Endothelial cell of umbilical vein (primary cell): ENCODE data around the gene FAM177B. TPM values are rescaled to one million over a fixed set of nuclear protein-coding genes. Genes with fewer than 3 reads are reported as not detected.

Experiments used
- BruUV-seq: library from RNA; stranded (reverse); fragments of 400-500 nt; replicated peaks from 2 replicates; lab custom pipeline; 2021; lab: Mats Ljungman, UMichigan
- CTCF ChIA-PET: fragments of 300-600, 350-600 bp; sonication (Branson Sonifier 250); formaldehyde crosslinking; loops from one replicate; lab custom pipeline; 2021; ENCODE audit warnings: antibody characterized with exemption, inconsistent platforms; lab: Charles Lee
- POLR2A ChIA-PET: fragments of 300-600, 350-600 bp; sonication (Branson Sonifier 250); formaldehyde crosslinking; loops from one replicate; lab custom pipeline; 2021; ENCODE audit warnings: antibody characterized with exemption, inconsistent platforms; lab: Charles Lee
- DNase-seq: peaks from one replicate; pipeline ENCODE4 v3.0.0-alpha.2; 2011; ENCODE audit warnings: low read depth, low spot score
- FAIRE-seq: peaks from 2 replicates; lab custom pipeline; 2011; peaks lifted over from hg19 to GRCh38; lab: Jason Lieb, UNC
- H2AFZ ChIP-seq: 2 replicates; pipeline ENCODE4 v1.6.0; 2012; ENCODE audit warnings: low read depth, low read length, control low read depth, inconsistent platforms
- H3K27ac ChIP-seq: 2 replicates; pipeline ENCODE4 v1.5.1; 2011; ENCODE audit warnings: low read depth, mild to moderate bottlenecking, control low read depth, low read length, moderate library complexity; ENCODE audit not compliant: insufficient read depth
- H3K27me3 ChIP-seq, 2 experiments: 2 replicates each; pipeline versions ENCODE4 v1.6.0 to v1.6.1; 2011; ENCODE audit warnings: low read length in 2 of 2, mixed read lengths in 1 of 2; ENCODE audit not compliant: control insufficient read depth in 2 of 2, insufficient read depth in 2 of 2
- H3K36me3 ChIP-seq, 2 experiments: 2 replicates in 1 of 2; 3 replicates in 1 of 2; pipeline ENCODE4 v1.5.1; 2011; ENCODE audit warnings: low read length in 2 of 2, mild to moderate bottlenecking in 1 of 2, moderate library complexity in 1 of 2; ENCODE audit not compliant: control insufficient read depth in 2 of 2, insufficient read depth in 2 of 2; ENCODE audit errors: extremely low read depth in 1 of 2
- H3K4me1 ChIP-seq: 3 replicates; pipeline ENCODE4 v1.5.1; 2011; ENCODE audit warnings: mild to moderate bottlenecking, low read length; ENCODE audit not compliant: control insufficient read depth, insufficient read depth; ENCODE audit errors: extremely low read depth
- H3K4me2 ChIP-seq: 2 replicates; pipeline ENCODE4 v1.6.1; 2011; ENCODE audit warnings: low read length, control low read depth, mixed read lengths; ENCODE audit not compliant: insufficient read depth
- H3K4me3 ChIP-seq, 3 experiments: fragments of 200-600 bp in 1 of 3; sonication (generic), shearing (Covaris generic) in 1 of 3; replicated peaks in 1 of 3; 2 replicates each; pipeline ENCODE4 v1.5.1; 2011 to 2016; ENCODE audit warnings: control low read depth in 3 of 3, low read length in 3 of 3, mild to moderate bottlenecking in 2 of 3, inconsistent platforms in 1 of 3, low read depth in 1 of 3, moderate library complexity in 1 of 3; ENCODE audit not compliant: insufficient read depth in 1 of 3
- H3K79me2 ChIP-seq: 2 replicates; pipeline ENCODE4 v1.6.0; 2012; ENCODE audit warnings: low read length, inconsistent platforms; ENCODE audit not compliant: control insufficient read depth, insufficient read depth
- H3K9ac ChIP-seq: replicated peaks from 2 replicates; pipeline ENCODE3; 2011; ENCODE audit warnings: low read length, control low read depth; ENCODE audit not compliant: insufficient read depth; ENCODE audit errors: extremely low read depth
- H3K9me1 ChIP-seq: replicated peaks from 3 replicates; pipeline ENCODE4 v1.6.0; 2011; ENCODE audit warnings: mild to moderate bottlenecking, low read length; ENCODE audit not compliant: control insufficient read depth, insufficient read depth; ENCODE audit errors: extremely low read depth
- H3K9me3 ChIP-seq: replicated peaks from 2 replicates; pipeline ENCODE4 v1.5.1; 2012; ENCODE audit warnings: low read length, inconsistent platforms; ENCODE audit not compliant: control insufficient read depth, insufficient read depth
- H4K20me1 ChIP-seq: replicated peaks from 2 replicates; pipeline ENCODE3; 2011; ENCODE audit warnings: mild to moderate bottlenecking, low read length; ENCODE audit not compliant: control insufficient read depth, insufficient read depth; ENCODE audit errors: extremely low read depth
- CTCF ChIP-seq, 2 donors: IDR thresholded peaks; 1 replicate in 1 of 2; 2 replicates in 1 of 2; pipeline ENCODE4 v1.5.1; 2011; ENCODE audit warnings: low read length in 2 of 2, mild to moderate bottlenecking in 2 of 2, moderate library complexity in 2 of 2, control low read depth in 1 of 2, inconsistent platforms in 1 of 2, low read depth in 1 of 2; ENCODE audit not compliant: insufficient read depth in 1 of 2; ENCODE audit errors: extremely low read depth in 1 of 2
- FOS ChIP-seq: IDR thresholded peaks from 2 replicates; pipeline ENCODE4 v1.6.1; 2011; ENCODE audit warnings: mild to moderate bottlenecking, low read length, moderate library complexity, borderline replicate concordance; ENCODE audit not compliant: insufficient read depth
- MAX ChIP-seq: IDR thresholded peaks from 2 replicates; pipeline ENCODE4 v1.6.1; 2011; ENCODE audit not compliant: insufficient read depth, insufficient read length
- MYC ChIP-seq: IDR thresholded peaks from one replicate; pipeline ENCODE4 v1.6.1; 2011; ENCODE audit warnings: mild to moderate bottlenecking, low read depth, low read length
- POLR2A ChIP-seq: IDR thresholded peaks from 2 replicates; pipeline ENCODE4 v1.6.1; 2012; ENCODE audit warnings: low read depth, mild to moderate bottlenecking, control low read depth, low read length
- POLR2AphosphoS5 ChIP-seq: IDR thresholded peaks from 2 replicates; pipeline ENCODE4 v1.6.1; 2012; ENCODE audit warnings: low read depth, mild to moderate bottlenecking, control low read depth, low read length, moderate library complexity; ENCODE audit not compliant: insufficient read depth
- dilution Hi-C: fragments of 300-500 bp; cut with MboI; formaldehyde crosslinking; loops from one replicate; pipeline ENCODE4 v1.15.0; 2019; ENCODE audit warnings: low sequenced_read_pairs; ENCODE audit not compliant: extremely low pct_ligation_motif_present
- intact Hi-C: fragments of 100-400 bp; cut with micrococcal nuclease; formaldehyde crosslinking; loops from one replicate; pipeline ENCODE4 v1.10.0; 2022
- polyA plus RNA-seq, 4 experiments: library from polyadenylated mRNA; depleted of rRNA in 3 of 4; stranded (reverse) in 3 of 4; unstranded in 1 of 4; fragments of >200 nt; gene quantifications; 2 replicates each; pipeline versions ENCODE4 v1.2.1 to v1.2.3, GENCODE V29; 2011 to 2012; ENCODE audit warnings: missing spikeins in 1 of 4
- total RNA-seq: library from RNA; stranded (reverse); gene quantifications from 2 replicates; pipeline ENCODE4 v1.2.3, GENCODE V29; 2021

The FAM177B gene
- total and polyA plus RNA-seq, 2 donors (not counting 3 experiments of a cell fraction or from before 2014, with no cell fraction given): not detected

DNA sequence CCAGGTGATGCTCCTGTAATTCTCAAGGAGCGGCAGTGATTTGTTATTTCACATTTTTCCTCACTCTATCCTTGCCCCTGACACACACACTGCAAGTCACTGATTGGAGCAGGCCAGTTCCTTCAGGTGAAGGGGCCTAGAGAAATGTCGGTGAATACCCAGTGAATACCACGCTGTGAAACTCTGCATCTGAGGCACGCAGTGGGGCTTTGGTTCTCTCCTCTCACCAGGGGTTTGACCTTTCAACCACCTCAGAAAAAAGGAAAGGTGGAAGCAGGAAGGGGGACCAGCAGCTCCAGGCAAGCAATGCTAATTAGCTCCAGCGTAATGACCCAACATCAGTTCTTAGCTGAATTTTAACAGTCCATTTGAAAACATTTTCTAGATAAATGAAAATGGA is 532 bp upstream of the FAM177B start:
- no peaks in the 10 kb centered on the region for H3K9me1 ChIP-seq
- H3K9ac ChIP-seq: no peak overlapping the region
- no peaks in the 10 kb centered on the region for H3K9me3 ChIP-seq
- ChIA-PET POLR2A (no interaction called here), CTCF (interaction anchor here (0.7 to 2.9 kb wide), 9 partner anchors 8 to 397 kb away, joined by 3 to 17 read pairs (median 6); no protein-coding TSS in a partner anchor)
- H3K27ac ChIP-seq: no peak overlapping the region
- BruUV-seq: no TSS peak
- H3K27me3 ChIP-seq: no peaks in the 10 kb centered on the region
- intact Hi-C loops: no loop called here
- H4K20me1 ChIP-seq: no peaks in the 10 kb centered on the region
- H3K36me3 ChIP-seq: peaks cover 0 to 20% of the 10 kb centered on the region in 2 experiments
- FAIRE-seq: no peak
- H2AFZ ChIP-seq: no peak overlapping the region
- no peak for DNase-seq
- H3K4me1 ChIP-seq: no peaks in the 10 kb centered on the region
- no peak overlapping the region for H3K4me3 ChIP-seq
- H3K79me2 ChIP-seq: no peaks in the 10 kb centered on the region
- dilution Hi-C loops: no loop called here
- no peak for TF ChIP-seq MAX
- TF ChIP-seq POLR2AphosphoS5: no peak
- TF ChIP-seq MYC: no peak
- H3K4me2 ChIP-seq: no peak overlapping the region

DNA sequence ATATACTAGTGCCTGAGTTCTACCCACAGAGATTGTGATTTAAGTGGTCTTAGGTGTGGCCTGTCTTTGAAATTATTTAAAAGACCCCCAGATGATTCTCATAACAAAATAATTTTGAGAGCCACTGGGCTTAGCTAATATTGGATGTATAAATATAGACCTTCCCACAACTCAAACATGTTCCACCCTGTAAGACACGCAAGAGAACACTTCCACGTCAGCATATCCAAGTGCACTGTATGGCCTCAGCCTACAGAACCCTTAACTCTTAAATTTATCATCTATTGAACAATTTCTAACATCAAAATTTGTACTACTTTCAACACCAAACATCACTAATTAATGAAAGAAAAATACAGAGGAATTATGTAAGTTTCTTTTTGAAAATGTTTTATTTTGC is 2.5 kb downstream of the FAM177B start:
- BruUV-seq: no TSS peak
- CTCF ChIA-PET: interaction anchor here (0.9 to 2.3 kb wide), 11 partner anchors 8 to 391 kb away, joined by 3 to 39 read pairs (median 6); no protein-coding TSS in a partner anchor
- H3K9me1 ChIP-seq: no peaks in the 10 kb centered on the region
- H3K9ac ChIP-seq: no peak overlapping the region
- no peak overlapping the region for H3K27ac ChIP-seq
- no peaks in the 10 kb centered on the region for H3K4me1 ChIP-seq
- no peak overlapping the region for H3K4me2 ChIP-seq
- H3K9me3 ChIP-seq: no peaks in the 10 kb centered on the region
- FAIRE-seq (no peak), DNase-seq (no peak)
- intact Hi-C loops (loop anchor here (2.0 kb wide), 1 partner anchor 53 kb away; no protein-coding TSS in a partner anchor), dilution Hi-C loops (no loop called here)
- no peak overlapping the region for H2AFZ ChIP-seq
- H3K4me3 ChIP-seq: no peak overlapping the region
- POLR2A ChIA-PET: no interaction called here
- H4K20me1 ChIP-seq: no peaks in the 10 kb centered on the region
- no peaks in the 10 kb centered on the region for H3K79me2 ChIP-seq
- H3K36me3 ChIP-seq: peaks cover 0 to 8% of the 10 kb centered on the region in 2 experiments
- H3K27me3 ChIP-seq: no peaks in the 10 kb centered on the region
- TF ChIP-seq POLR2A (no peak), FOS (no peak), POLR2AphosphoS5 (no peak), CTCF (IDR thresholded peaks at IDR 0.05; ENCODE audit: extremely low read depth in 1 of 2, insufficient read depth in 1 of 2, low read depth in 1 of 2, low read length in 2 of 2) (no peak)
